HepG2 (cell line): ENCODE data around the gene ZNF780B. TPM values are rescaled to one million over a fixed set of nuclear protein-coding genes. Genes with fewer than 3 reads are reported as not detected.

Experiments used
- ATF1 ChIP-seq: IDR thresholded peaks from 2 replicates; pipeline ENCODE4 v1.6.1; 2016; ENCODE audit warnings: mild to moderate bottlenecking, control low read depth
- ETV6 ChIP-seq: sonication (generic); formaldehyde crosslinking; conservative IDR thresholded peaks from 2 replicates; pipeline ENCODE4 v1.4.0; 2020; ENCODE audit warnings: missing genetic modification reagents
- KDM4B ChIP-seq: sonication (generic); formaldehyde crosslinking; IDR thresholded peaks from 2 replicates; pipeline ENCODE4 v1.4.0; 2020; ENCODE audit warnings: missing genetic modification reagents
- SALL1 ChIP-seq: sonication (generic); formaldehyde crosslinking; IDR thresholded peaks from 2 replicates; pipeline ENCODE4 v1.8.0; 2022; ENCODE audit warnings: mild to moderate bottlenecking, missing genetic modification reagents
- SMAD1 ChIP-seq: sonication (generic); formaldehyde crosslinking; IDR thresholded peaks from 2 replicates; pipeline ENCODE4 v1.4.0; 2020; ENCODE audit warnings: missing genetic modification reagents, low read depth, mild to moderate bottlenecking, borderline replicate concordance
- ZBTB20 ChIP-seq: sonication (generic); formaldehyde crosslinking; IDR thresholded peaks from 2 replicates; pipeline ENCODE4 v1.8.1; 2023; ENCODE audit warnings: missing genetic modification reagents, low read depth, mild to moderate bottlenecking, borderline replicate concordance
- ZFP90 ChIP-seq: sonication (generic); formaldehyde crosslinking; IDR thresholded peaks from 2 replicates; pipeline ENCODE4 v1.8.0; 2022; ENCODE audit warnings: missing genetic modification reagents, mild to moderate bottlenecking, inconsistent platforms, borderline replicate concordance
- ZKSCAN8 ChIP-seq: IDR thresholded peaks from 2 replicates; pipeline ENCODE4 v1.6.1; 2016; ENCODE audit warnings: borderline replicate concordance, missing genetic modification reagents, missing compliant biosample characterization
- ZNF549 ChIP-seq: sonication (generic); formaldehyde crosslinking; IDR thresholded peaks from 2 replicates; pipeline ENCODE4 v1.5.0; 2020; ENCODE audit warnings: missing genetic modification reagents
- polyA plus RNA-seq, 8 experiments: library from polyadenylated mRNA; depleted of rRNA in 3 of 8; stranded (reverse) in 7 of 8; unstranded in 1 of 8; fragments of >200 nt; fragmentation: Illumina TruSeq in 4 of 8; extraction: Trizol in 4 of 8; gene quantifications; 2 replicates each; pipeline versions ENCODE4 v1.2.1 to v1.2.3, GENCODE V29; 2011 to 2016; ENCODE audit warnings: low read depth in 4 of 8, missing spikeins in 1 of 8, mixed read lengths in 1 of 8; ENCODE audit not compliant: insufficient read depth in 1 of 8
- total RNA-seq, 5 experiments: library from RNA; depleted of rRNA; stranded (reverse); fragments of >200 nt; fragmentation: Illumina TruSeq; extraction: Trizol; gene quantifications; 2 replicates each; pipeline ENCODE4 v1.2.3, GENCODE V29; 2016; ENCODE audit warnings: low read depth in 1 of 5
- TF ChIP-seq, protein P1 (sequence below): sonication (generic); formaldehyde crosslinking; IDR thresholded peaks from 2 replicates; pipeline ENCODE4 v1.4.0; 2020; ENCODE audit warnings: missing genetic modification reagents
- TF ChIP-seq, protein P2 (sequence below): sonication (generic); formaldehyde crosslinking; conservative IDR thresholded peaks from 2 replicates; pipeline ENCODE4 v1.4.0; 2020; ENCODE audit warnings: mild to moderate bottlenecking, missing genetic modification reagents, moderate library complexity
- TF ChIP-seq, protein P3 (sequence below): sonication (generic); formaldehyde crosslinking; IDR thresholded peaks from 2 replicates; pipeline ENCODE4 v1.4.0; 2020; ENCODE audit warnings: low read depth, missing genetic modification reagents
- TF ChIP-seq, protein P4 (sequence below): sonication (generic); formaldehyde crosslinking; IDR thresholded peaks from 2 replicates; pipeline ENCODE4 v1.8.1; 2023; ENCODE audit warnings: mild to moderate bottlenecking, moderate library complexity, missing genetic modification reagents

The ZNF780B gene
- total and polyA plus RNA-seq, 2 of the 13 experiments (the other 11 are each of a cell fraction or from before 2014, with no cell fraction given), result 6.6 to 21.9 TPM

DNA sequence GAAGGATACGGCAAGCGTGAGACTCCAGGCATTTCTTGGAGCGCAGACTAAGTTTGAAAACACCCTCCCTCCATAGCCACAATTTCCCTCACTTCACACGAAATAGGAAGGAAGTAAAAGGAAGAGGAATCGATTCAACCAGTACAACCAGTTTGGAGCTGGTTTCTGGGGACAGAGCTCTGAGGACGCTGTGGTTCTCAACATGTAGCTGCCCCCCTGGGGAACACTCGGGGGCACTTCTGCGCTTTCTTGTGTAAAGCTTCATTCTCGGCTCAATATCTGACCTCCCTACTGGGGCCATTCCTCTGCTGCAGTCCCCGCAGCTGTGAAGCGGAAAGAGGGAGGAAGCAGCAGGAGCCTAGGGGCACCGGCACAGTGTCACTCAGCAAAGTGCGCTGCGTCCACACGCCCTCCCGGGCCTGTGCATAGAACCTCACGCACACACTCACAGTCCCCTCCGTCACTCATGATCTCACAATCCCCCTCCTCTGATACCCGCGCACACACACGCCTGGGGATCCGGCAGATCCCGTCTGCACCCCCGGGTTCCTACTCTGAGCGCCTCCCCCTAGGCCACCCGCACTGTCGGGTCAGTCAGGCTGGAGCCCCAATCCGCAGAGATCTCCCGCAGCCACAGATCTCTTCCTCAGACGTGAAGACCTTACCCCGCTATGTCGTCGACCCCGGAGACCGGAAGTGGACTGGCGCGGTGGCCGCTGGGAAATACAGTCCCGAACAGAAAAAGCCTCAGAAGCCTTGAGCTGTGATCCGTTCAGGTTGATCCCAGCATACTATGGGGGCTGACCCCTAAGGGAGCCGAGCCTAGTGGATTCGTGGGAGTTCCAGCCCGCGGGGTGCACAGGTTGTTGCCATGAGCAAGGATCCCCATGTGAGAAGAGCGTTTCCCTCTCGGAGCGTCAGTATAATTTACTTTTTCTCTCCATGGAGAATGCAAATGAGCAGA, 34.5 kb upstream of the ZNF780B start, which contains the start of gene ZNF780A (continued):
- TF ChIP-seq, protein P1, sequence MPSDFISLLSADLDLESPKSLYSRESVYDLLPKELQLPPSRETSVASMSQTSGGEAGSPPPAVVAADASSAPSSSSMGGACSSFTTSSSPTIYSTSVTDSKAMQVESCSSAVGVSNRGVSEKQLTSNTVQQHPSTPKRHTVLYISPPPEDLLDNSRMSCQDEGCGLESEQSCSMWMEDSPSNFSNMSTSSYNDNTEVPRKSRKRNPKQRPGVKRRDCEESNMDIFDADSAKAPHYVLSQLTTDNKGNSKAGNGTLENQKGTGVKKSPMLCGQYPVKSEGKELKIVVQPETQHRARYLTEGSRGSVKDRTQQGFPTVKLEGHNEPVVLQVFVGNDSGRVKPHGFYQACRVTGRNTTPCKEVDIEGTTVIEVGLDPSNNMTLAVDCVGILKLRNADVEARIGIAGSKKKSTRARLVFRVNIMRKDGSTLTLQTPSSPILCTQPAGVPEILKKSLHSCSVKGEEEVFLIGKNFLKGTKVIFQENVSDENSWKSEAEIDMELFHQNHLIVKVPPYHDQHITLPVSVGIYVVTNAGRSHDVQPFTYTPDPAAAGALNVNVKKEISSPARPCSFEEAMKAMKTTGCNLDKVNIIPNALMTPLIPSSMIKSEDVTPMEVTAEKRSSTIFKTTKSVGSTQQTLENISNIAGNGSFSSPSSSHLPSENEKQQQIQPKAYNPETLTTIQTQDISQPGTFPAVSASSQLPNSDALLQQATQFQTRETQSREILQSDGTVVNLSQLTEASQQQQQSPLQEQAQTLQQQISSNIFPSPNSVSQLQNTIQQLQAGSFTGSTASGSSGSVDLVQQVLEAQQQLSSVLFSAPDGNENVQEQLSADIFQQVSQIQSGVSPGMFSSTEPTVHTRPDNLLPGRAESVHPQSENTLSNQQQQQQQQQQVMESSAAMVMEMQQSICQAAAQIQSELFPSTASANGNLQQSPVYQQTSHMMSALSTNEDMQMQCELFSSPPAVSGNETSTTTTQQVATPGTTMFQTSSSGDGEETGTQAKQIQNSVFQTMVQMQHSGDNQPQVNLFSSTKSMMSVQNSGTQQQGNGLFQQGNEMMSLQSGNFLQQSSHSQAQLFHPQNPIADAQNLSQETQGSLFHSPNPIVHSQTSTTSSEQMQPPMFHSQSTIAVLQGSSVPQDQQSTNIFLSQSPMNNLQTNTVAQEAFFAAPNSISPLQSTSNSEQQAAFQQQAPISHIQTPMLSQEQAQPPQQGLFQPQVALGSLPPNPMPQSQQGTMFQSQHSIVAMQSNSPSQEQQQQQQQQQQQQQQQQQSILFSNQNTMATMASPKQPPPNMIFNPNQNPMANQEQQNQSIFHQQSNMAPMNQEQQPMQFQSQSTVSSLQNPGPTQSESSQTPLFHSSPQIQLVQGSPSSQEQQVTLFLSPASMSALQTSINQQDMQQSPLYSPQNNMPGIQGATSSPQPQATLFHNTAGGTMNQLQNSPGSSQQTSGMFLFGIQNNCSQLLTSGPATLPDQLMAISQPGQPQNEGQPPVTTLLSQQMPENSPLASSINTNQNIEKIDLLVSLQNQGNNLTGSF, result no peak
- TF ChIP-seq ETV6 (no peak), ZFP90 (peak; percentile 43; the same call in 1 of the 2 replicates), ATF1 (peak; percentile 89), SMAD1 (no peak), ZKSCAN8 (CRISPR knock-in tag) (peak; percentile 39; the same call in 1 of the 2 replicates), KDM4B (CRISPR knock-in tag) (peak; percentile 4; the same call in 1 of the 2 replicates), ZBTB20 (CRISPR knock-in tag) (peak; percentile 60; the same call in 1 of the 2 replicates), SALL1 (CRISPR knock-in tag) (peak; percentile 83), ZNF549 (CRISPR knock-in tag) (no peak)
- TF ChIP-seq, protein P2, sequence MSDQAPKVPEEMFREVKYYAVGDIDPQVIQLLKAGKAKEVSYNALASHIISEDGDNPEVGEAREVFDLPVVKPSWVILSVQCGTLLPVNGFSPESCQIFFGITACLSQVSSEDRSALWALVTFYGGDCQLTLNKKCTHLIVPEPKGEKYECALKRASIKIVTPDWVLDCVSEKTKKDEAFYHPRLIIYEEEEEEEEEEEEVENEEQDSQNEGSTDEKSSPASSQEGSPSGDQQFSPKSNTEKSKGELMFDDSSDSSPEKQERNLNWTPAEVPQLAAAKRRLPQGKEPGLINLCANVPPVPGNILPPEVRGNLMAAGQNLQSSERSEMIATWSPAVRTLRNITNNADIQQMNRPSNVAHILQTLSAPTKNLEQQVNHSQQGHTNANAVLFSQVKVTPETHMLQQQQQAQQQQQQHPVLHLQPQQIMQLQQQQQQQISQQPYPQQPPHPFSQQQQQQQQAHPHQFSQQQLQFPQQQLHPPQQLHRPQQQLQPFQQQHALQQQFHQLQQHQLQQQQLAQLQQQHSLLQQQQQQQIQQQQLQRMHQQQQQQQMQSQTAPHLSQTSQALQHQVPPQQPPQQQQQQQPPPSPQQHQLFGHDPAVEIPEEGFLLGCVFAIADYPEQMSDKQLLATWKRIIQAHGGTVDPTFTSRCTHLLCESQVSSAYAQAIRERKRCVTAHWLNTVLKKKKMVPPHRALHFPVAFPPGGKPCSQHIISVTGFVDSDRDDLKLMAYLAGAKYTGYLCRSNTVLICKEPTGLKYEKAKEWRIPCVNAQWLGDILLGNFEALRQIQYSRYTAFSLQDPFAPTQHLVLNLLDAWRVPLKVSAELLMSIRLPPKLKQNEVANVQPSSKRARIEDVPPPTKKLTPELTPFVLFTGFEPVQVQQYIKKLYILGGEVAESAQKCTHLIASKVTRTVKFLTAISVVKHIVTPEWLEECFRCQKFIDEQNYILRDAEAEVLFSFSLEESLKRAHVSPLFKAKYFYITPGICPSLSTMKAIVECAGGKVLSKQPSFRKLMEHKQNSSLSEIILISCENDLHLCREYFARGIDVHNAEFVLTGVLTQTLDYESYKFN (CRISPR knock-in tag), result peak; percentile 37; the same call in 1 of the 2 replicates
- TF ChIP-seq, protein P3, sequence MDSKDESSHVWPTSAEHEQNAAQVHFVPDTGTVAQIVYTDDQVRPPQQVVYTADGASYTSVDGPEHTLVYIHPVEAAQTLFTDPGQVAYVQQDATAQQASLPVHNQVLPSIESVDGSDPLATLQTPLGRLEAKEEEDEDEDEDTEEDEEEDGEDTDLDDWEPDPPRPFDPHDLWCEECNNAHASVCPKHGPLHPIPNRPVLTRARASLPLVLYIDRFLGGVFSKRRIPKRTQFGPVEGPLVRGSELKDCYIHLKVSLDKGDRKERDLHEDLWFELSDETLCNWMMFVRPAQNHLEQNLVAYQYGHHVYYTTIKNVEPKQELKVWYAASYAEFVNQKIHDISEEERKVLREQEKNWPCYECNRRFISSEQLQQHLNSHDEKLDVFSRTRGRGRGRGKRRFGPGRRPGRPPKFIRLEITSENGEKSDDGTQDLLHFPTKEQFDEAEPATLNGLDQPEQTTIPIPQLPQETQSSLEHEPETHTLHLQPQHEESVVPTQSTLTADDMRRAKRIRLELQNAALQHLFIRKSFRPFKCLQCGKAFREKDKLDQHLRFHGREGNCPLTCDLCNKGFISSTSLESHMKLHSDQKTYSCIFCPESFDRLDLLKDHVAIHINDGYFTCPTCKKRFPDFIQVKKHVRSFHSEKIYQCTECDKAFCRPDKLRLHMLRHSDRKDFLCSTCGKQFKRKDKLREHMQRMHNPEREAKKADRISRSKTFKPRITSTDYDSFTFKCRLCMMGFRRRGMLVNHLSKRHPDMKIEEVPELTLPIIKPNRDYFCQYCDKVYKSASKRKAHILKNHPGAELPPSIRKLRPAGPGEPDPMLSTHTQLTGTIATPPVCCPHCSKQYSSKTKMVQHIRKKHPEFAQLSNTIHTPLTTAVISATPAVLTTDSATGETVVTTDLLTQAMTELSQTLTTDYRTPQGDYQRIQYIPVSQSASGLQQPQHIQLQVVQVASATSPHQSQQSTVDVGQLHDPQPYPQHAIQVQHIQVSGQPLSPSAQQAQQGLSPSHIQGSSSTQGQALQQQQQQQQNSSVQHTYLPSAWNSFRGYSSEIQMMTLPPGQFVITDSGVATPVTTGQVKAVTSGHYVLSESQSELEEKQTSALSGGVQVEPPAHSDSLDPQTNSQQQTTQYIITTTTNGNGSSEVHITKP (CRISPR knock-in tag), result peak; percentile 61
- TF ChIP-seq, protein P4, sequence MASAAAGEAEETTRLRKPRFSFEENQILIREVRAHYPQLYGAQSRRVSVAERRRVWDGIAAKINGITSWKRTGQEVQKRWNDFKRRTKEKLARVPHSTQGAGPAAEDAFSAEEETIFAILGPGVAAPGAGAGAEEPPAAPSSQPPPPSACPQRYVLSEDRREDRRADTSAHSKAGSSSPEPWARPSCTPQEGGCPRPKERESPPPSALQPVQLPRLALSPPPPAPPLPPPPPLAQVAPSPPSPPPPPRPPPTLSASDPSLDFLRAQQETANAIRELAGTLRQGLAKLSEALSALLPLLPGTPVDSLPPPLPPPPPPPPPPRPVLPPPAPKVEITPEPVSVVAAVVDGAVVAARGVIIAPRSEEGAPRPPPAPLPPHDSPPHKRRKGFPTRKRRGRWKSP (CRISPR knock-in tag), result peak; percentile 37; the same call in 1 of the 2 replicates
